GM12873 (cell line): ENCODE results near the gene CFAP74.

ENCODE experiments used
- CTCF ChIP-seq: IDR thresholded peaks from 2 replicates; pipeline ENCODE4 v1.5.1; 2012; ENCODE audit warnings: low read depth, mild to moderate bottlenecking, moderate library complexity, low read length, control low read depth; ENCODE audit not compliant: insufficient read depth; ENCODE audit errors: missing control alignments

Gene CFAP74

GRCh38 chr1:1920057-1920607, 83.5 kb downstream of the CFAP74 start:
- TF ChIP-seq CTCF, result no peak

- no peak for TF ChIP-seq CTCF
These were observed 84.1 kb downstream of the CFAP74 start for GRCh38 chr1:1919304-1920056.

GRCh38 chr1:1918901-1919303, 84.7 kb downstream of the CFAP74 start, which contains the start of gene TMEM52:
Gene TMEM52 (minus strand): TSS chr1:1919279. CDS start chr1:1919265, 14 bp downstream.
- peak; percentile 13 for TF ChIP-seq CTCF

GRCh38 chr1:1917995-1918900, 85.3 kb downstream of the CFAP74 start:
- no peak for TF ChIP-seq CTCF

- TF ChIP-seq CTCF, result no peak
These were observed 86.1 kb downstream of the CFAP74 start for GRCh38 chr1:1917304-1917976.

GRCh38 chr1:1916851-1917251, 86.7 kb downstream of the CFAP74 start:
- no peak for TF ChIP-seq CTCF
